RWPE1 (cell line): Measurements from ENCODE around the gene PRR36.

Experiments used
- CTCF ChIA-PET: fragments of 350-600 bp; sonication (Branson Sonifier 250); formaldehyde crosslinking; extraction: SDS; loops from one replicate; lab custom pipeline; 2021; lab: Yijun Ruan, JAX
- POLR2A ChIA-PET: fragments of 400-600 bp; formaldehyde crosslinking; extraction: SDS; loops from one replicate; lab custom pipeline; 2020; ENCODE audit warnings: antibody characterized with exemption; ENCODE audit not compliant: low non-redundant PET; lab: Yijun Ruan, JAX
- DNase-seq: peaks from one replicate; pipeline ENCODE4 v3.0.0; 2012; ENCODE audit warnings: low spot score
- H3K27ac ChIP-seq: fragments of 450-650 bp; 2 replicates; pipeline ENCODE4 v1.5.1; 2017
- TF ChIP-seq, protein P1 (sequence below): fragments of 450-650 bp; conservative IDR thresholded peaks from 2 replicates; pipeline ENCODE4 v1.5.1; 2017; ENCODE audit warnings: low read depth, mild to moderate bottlenecking

PRR36 gene

DNA sequence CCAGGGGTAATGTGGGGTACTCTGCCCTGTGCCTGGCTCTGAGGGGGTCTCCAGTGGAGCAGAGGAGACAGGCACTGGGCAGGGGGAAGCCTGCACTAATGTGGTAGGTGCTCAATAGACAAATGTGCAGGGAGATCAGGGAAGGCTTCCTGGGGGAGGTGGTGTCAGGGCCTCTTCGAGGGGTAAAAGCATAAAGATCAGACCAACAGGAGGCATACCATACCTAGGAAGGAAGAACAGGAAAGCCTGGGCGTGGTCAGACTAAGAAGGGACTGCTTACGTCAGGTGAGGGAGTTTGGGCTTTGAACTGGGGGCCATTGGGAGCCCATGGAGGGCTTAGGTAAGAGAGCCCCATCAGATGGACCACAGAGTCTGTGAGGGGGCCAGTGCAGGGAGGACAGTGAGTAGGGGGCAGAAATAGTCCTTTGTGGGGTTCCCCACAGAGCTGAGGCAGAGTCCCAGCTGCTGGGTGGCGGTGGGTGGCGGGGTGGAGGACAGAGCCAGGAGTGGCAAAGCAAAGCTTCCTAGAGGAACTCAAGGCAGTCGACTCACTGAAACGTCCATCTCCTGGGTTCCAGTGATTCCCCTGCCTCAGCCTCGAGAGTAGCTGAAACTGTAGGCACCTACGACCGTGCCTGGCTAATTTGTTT lies 8.8 kb downstream of the PRR36 start:
- CTCF ChIA-PET: no interaction called here
- POLR2A ChIA-PET: no interaction called here
- peak overlapping the region; percentile 42 for H3K27ac ChIP-seq
- no peak for DNase-seq
- TF ChIP-seq, protein P1, sequence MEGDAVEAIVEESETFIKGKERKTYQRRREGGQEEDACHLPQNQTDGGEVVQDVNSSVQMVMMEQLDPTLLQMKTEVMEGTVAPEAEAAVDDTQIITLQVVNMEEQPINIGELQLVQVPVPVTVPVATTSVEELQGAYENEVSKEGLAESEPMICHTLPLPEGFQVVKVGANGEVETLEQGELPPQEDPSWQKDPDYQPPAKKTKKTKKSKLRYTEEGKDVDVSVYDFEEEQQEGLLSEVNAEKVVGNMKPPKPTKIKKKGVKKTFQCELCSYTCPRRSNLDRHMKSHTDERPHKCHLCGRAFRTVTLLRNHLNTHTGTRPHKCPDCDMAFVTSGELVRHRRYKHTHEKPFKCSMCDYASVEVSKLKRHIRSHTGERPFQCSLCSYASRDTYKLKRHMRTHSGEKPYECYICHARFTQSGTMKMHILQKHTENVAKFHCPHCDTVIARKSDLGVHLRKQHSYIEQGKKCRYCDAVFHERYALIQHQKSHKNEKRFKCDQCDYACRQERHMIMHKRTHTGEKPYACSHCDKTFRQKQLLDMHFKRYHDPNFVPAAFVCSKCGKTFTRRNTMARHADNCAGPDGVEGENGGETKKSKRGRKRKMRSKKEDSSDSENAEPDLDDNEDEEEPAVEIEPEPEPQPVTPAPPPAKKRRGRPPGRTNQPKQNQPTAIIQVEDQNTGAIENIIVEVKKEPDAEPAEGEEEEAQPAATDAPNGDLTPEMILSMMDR: no peak

DNA sequence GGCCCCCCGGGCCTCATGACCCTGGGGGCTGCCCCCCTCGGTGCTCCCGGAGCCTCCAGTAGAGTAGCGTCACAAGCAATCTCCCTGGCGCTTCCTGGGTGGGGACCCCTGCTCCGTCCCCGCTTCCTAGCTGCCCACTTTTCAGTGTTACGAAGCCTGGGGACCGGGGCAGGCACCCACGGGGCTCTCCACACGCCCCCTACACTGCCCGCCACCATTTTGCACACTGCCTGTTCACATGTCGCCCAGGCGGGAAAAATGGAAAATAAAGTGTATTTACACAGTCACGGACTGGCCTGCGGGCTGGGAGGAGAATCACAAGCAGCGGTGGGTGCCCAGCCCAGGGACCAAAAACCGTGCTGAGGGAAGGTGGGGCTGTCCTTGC lies 9.5 kb downstream of the PRR36 start:
- ChIA-PET CTCF (no interaction called here), POLR2A (no interaction called here)
- no peak overlapping the region for H3K27ac ChIP-seq
- no peak for DNase-seq
- TF ChIP-seq, protein P1: no peak

DNA sequence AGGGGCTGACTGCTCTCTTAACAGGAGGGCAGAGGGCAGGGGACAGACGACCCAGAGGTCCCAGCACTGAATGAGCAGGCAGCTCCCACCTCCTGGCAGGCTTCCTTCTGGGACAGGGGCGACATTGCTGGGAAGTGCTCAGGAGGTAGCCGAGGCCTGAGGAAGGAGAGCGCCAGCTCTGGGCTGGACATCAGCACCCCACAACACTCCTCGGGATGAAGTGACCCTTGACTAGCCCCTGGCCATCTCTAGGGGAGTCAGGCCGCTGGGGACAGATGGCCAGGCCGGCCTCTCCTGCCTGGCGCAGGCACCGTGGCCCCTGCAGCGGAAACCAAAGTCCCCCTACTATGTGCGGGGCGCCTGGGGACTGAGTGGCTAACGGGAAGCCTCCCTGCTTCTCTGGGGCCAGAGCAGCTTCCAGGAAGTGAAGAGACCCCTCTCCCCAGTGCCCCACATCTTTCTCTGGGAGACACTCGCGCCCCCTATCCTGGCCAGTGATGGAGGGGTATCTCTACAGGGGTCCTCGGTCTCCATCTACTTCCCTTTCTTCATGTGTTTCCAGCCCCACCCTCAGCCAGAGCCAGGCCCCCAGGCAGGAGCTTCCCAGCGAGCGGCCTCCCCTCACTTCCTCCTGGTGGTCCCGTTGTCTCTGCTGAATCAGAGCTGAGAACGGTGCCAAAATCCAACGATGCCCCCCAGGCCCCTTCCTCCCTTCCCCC lies 10.1 kb downstream of the PRR36 start:
- DNase-seq: no peak
- ChIA-PET POLR2A (no interaction called here), CTCF (no interaction called here)
- TF ChIP-seq, protein P1: no peak
- no peak overlapping the region for H3K27ac ChIP-seq

DNA sequence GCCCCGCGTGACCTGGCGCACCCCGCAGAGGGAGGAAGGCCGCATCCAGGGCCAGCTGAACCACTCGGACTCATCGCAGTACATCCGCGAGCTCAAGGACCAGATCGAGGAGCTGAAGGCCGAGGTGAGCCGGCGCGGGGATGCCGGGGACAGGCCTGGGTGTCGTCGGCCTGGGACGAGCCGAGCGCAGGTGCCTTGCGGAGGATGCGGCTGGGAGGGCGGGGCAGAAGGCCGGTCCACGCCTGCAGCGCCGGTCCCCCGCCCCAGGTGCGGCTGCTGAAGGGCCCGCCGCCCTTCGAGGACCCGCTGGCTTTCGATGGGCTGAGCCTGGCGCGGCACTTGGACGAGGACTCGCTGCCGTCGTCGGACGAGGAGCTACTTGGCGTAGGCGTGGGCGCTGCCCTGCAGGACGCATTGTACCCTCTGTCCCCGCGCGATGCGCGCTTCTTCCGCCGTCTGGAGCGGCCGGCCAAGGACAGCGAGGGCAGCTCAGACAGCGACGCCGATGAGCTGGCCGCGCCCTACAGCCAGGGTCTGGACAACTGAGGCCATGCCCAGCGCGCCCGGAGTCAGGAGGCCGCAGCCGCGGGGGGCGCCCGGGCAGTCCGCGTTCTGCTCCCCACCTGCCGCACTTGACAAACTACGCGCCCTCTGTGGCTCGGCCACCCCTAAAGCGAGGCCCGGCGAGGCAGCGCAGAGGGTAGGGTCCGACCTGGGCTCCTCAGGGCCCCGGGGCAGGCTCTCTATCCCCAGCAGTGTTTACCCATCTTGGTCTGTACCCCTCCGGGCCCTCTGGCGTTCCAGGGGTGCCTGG lies 10.8 kb downstream of the PRR36 start:
- TF ChIP-seq, protein P1: no peak
- ChIA-PET CTCF (interaction anchor here (0.8 kb wide), 1 partner anchor 9 kb away, joined by 3 read pairs; no protein-coding TSS in a partner anchor), POLR2A (no interaction called here)
- DNase-seq: no peak
- no peak overlapping the region for H3K27ac ChIP-seq

DNA sequence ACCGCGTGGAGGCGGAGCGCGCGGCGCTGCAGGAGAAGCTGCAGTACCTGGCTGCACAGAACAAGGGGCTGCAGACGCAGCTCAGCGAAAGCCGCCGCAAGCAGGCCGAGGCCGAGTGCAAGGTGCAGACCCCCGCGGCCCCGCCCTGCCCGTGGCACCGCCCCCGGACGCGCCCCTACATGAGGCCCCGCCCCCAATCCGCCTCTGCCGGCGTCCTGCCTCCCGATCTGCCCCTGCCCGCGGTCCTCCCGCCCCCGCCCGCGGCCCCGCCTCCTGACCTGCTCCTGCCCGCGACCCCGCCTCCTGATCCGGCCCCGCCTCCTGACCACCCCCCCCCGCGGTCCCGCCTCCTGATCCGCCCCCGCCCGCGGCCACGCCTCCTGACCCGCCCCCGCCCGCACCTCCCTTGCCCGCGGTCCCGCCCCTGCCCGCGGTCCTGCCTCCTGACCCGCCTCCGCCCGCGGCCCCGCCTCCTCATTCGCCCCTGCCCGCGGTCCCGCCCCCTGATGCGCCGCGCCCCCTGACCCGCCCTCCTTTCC lies 11.7 kb downstream of the PRR36 start:
- TF ChIP-seq, protein P1: no peak
- POLR2A ChIA-PET: no interaction called here
- peak; percentile 80 for DNase-seq
- CTCF ChIA-PET: interaction anchor here (0.8 kb wide), 1 partner anchor 8 kb away, joined by 3 read pairs; no protein-coding TSS in a partner anchor
- H3K27ac ChIP-seq: no peak overlapping the region
